Upper lobe of right lung (tissue), 1 donor: ENCODE results near the gene CHID1. TPM values are rescaled to one million over a fixed set of nuclear protein-coding genes. Genes with fewer than 3 reads are reported as not detected.

ENCODE experiments used
- ATAC-seq: fragments of 200-7000 bp; cut with Tn5 transposase; one replicate; pipeline ENCODE4 v1.9.1; 2020; ENCODE audit warnings: mild to moderate bottlenecking, moderate library complexity
- DNase-seq: peaks from one replicate; pipeline ENCODE4 v3.0.0-alpha.2; 2020
- H3K27ac ChIP-seq: fragments of 200-600 bp; one replicate; pipeline ENCODE4 v1.8.0; 2022
- H3K27me3 ChIP-seq: fragments of 200-600 bp; one replicate; pipeline ENCODE4 v1.8.0; 2022; ENCODE audit warnings: mild to moderate bottlenecking
- H3K36me3 ChIP-seq: fragments of 200-600 bp; one replicate; pipeline ENCODE4 v1.8.0; 2022
- H3K4me1 ChIP-seq: fragments of 200-600 bp; one replicate; pipeline ENCODE4 v1.8.0; 2022
- H3K4me3 ChIP-seq: fragments of 200-600 bp; one replicate; pipeline ENCODE4 v1.8.0; 2022; ENCODE audit warnings: mild to moderate bottlenecking
- H3K9me3 ChIP-seq: fragments of 200-600 bp; one replicate; pipeline ENCODE4 v1.8.0; 2022
- CTCF ChIP-seq: fragments of 200-600 bp; IDR thresholded peaks from one replicate; pipeline ENCODE4 v1.8.0; 2022; ENCODE audit warnings: antibody characterized with exemption
- intact Hi-C: fragments of 100-400 bp; cut with DNase I; formaldehyde crosslinking; loops from one replicate; pipeline ENCODE4 v1.11.0; 2022
- total RNA-seq: library from RNA; stranded (reverse); fragmentation: NEBNext Ultra II Directional; extraction: Animal tissue kit (Norgen Biotek cat#: 25700); gene quantifications from one replicate; pipeline ENCODE4 v1.2.1, GENCODE V29; 2021
- donor health status: DM: no; HTN: yes; CAD: no; lungs with severe emphysema.

Gene CHID1
- total RNA-seq, 1 donor from 2014 or later, result 52.9 TPM

- intact Hi-C loops, result no loop called here
- Histone ChIP-seq H3K4me1 (peaks cover 68% of the 10 kb centered on the region), H3K27ac (peak overlapping the region; percentile 78)
These were observed 85.0 kb downstream of the CHID1 start for GRCh38 chr11:825366-826226.

GRCh38 chr11:824942-825341 lies 85.7 kb downstream of the CHID1 start:
- peaks cover 34% of the 10 kb centered on the region for H3K36me3 ChIP-seq
- no peak overlapping the region for H3K27ac ChIP-seq
- DNase-seq, result no peak
- no peak for TF ChIP-seq CTCF
- ATAC-seq, result no peak
- H3K27me3 ChIP-seq, result no peaks in the 10 kb centered on the region
- H3K9me3 ChIP-seq, result no peaks in the 10 kb centered on the region
- intact Hi-C loops, result no loop called here
- H3K4me3 ChIP-seq, result no peak overlapping the region
- H3K4me1 ChIP-seq, result peaks cover 65% of the 10 kb centered on the region

More at GRCh38 chr11:825366-826226, 85.0 kb downstream of the CHID1 start:
- TF ChIP-seq CTCF, result no peak
- Histone ChIP-seq H3K4me3 (no peak overlapping the region), H3K36me3 (peaks cover 34% of the 10 kb centered on the region), H3K27me3 (peaks cover 3% of the 10 kb centered on the region), H3K9me3 (no peaks in the 10 kb centered on the region)
- DNase-seq (no peak), ATAC-seq (no peak)

- Histone ChIP-seq H3K9me3 (no peaks in the 10 kb centered on the region), H3K27me3 (no peaks in the 10 kb centered on the region), H3K4me1 (peaks cover 60% of the 10 kb centered on the region), H3K36me3 (peaks cover 34% of the 10 kb centered on the region), H3K4me3 (no peak overlapping the region), H3K27ac (no peak overlapping the region)
- ATAC-seq (no peak), DNase-seq (no peak)
- no peak for TF ChIP-seq CTCF
- intact Hi-C loops, result no loop called here
These were observed 86.2 kb downstream of the CHID1 start for GRCh38 chr11:824292-824880.

GRCh38 chr11:823441-824291 lies 86.9 kb downstream of the CHID1 start:
- no peak overlapping the region for H3K27ac ChIP-seq
- no peak for DNase-seq

More at GRCh38 chr11:823441-824291, 86.9 kb downstream of the CHID1 start:
- no peak overlapping the region for H3K4me3 ChIP-seq
- ATAC-seq, result no peak
- no peaks in the 10 kb centered on the region for H3K27me3 ChIP-seq
- no peak for TF ChIP-seq CTCF
- H3K4me1 ChIP-seq, result peaks cover 52% of the 10 kb centered on the region
- peaks cover 34% of the 10 kb centered on the region for H3K36me3 ChIP-seq
- H3K9me3 ChIP-seq, result no peaks in the 10 kb centered on the region
- intact Hi-C loops, result no loop called here
